ENCODE measurements around the gene RAVER2. TPM values are rescaled to one million over a fixed set of nuclear protein-coding genes. Genes with fewer than 3 reads are reported as not detected.

The RAVER2 gene
- total RNA-seq, 1 experiment from 2014 or later, result 11.4 TPM

DNA sequence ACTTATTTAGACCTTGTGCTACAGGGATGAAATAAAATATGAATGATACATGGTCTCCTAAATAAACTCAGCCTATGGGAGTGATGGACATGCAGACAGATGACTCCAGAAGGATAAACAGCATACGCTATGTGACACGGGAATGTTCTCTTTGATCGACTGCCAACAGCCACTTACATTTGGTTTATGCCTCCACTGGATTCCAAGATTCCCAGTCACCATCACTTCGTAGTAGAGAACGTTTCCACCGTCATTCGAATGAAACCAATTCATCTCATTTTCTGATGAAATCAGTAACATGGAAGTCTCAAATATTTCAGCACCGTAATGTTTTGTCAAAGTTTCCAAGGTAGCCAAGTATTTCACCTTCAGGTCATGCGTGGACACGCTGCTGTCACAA is 121.8 kb downstream of the RAVER2 start:
- intact Hi-C loops (cut with micrococcal nuclease), result no loop called here
- ChIA-PET CTCF (no interaction called here), POLR2A (ENCODE audit: unreplicated experiment) (no interaction called here)

DNA sequence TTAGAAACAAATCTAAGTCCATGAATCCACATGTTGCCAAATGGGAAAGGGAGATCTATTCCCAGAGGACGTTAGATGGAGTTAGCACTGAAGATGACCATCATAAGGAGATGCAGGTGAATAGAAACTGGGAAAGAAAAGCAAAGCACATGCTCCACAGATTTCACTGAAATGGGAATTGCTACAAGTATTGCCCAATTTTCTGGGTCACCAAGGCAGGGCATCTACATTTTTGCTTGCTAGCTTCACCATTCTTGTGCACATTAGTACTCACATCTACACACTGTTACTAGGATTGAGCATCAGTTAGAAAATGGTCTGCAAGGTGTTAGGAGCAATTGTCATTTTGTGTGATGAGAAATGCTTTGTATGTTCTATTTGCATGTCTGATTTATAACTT is 122.4 kb downstream of the RAVER2 start:
- Histone ChIP-seq H3K27me3 (ENCODE audit: low read length) (no peaks in the 10 kb centered on the region), H3K4me2 (ENCODE audit: low read length) (no peak overlapping the region), H4K20me1 (ENCODE audit: low read length) (no peaks in the 10 kb centered on the region), H3K27ac (ENCODE audit: low read length) (no peak overlapping the region), H3K9ac (ENCODE audit: low read length) (no peak overlapping the region), H3K4me1 (ENCODE audit: insufficient read depth, low read length) (peaks cover 17% of the 10 kb centered on the region), H3K36me3 (ENCODE audit: low read depth, low read length) (peaks cover 5% of the 10 kb centered on the region; the same call in 1 of the 2 replicates), H3F3A (ENCODE audit: low read length, unreplicated experiment) (no peaks in the 10 kb centered on the region), H3K4me3 (ENCODE audit: low read length) (no peak overlapping the region), H3K9me2 (replicated peaks; ENCODE audit: low read length) (no peaks in the 10 kb centered on the region), H3K9me3 (ENCODE audit: low read length) (no peaks in the 10 kb centered on the region), H3K79me2 (ENCODE audit: low read length) (no peaks in the 10 kb centered on the region), H2AFZ (ENCODE audit: low read length) (no peak overlapping the region)
- intact Hi-C loops (cut with micrococcal nuclease), result no loop called here
- BruUV-seq (replicated peaks), result no TSS peak
- TF ChIP-seq, protein P1, sequence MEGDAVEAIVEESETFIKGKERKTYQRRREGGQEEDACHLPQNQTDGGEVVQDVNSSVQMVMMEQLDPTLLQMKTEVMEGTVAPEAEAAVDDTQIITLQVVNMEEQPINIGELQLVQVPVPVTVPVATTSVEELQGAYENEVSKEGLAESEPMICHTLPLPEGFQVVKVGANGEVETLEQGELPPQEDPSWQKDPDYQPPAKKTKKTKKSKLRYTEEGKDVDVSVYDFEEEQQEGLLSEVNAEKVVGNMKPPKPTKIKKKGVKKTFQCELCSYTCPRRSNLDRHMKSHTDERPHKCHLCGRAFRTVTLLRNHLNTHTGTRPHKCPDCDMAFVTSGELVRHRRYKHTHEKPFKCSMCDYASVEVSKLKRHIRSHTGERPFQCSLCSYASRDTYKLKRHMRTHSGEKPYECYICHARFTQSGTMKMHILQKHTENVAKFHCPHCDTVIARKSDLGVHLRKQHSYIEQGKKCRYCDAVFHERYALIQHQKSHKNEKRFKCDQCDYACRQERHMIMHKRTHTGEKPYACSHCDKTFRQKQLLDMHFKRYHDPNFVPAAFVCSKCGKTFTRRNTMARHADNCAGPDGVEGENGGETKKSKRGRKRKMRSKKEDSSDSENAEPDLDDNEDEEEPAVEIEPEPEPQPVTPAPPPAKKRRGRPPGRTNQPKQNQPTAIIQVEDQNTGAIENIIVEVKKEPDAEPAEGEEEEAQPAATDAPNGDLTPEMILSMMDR (conservative IDR thresholded peaks at IDR 0.05; ENCODE audit: low read depth, low read length), result no peak
- TF ChIP-seq EZH2phosphoT487 (IDR thresholded peaks at IDR 0.05; ENCODE audit: borderline replicate concordance, low read length) (no peak), EZH2 (IDR thresholded peaks at IDR 0.05; ENCODE audit: low read length, unreplicated experiment) (no peak)
- ATAC-seq (no peak), DNase-seq (no peak)
- ChIA-PET CTCF (no interaction called here), POLR2A (ENCODE audit: unreplicated experiment) (no interaction called here)

More for the DNA sequence above, 121.8 kb downstream of the RAVER2 start:
- Histone ChIP-seq H3K9me3 (ENCODE audit: low read length) (no peaks in the 10 kb centered on the region), H3K79me2 (ENCODE audit: low read length) (no peaks in the 10 kb centered on the region), H2AFZ (ENCODE audit: low read length) (no peak overlapping the region), H3K4me2 (ENCODE audit: low read length) (no peak overlapping the region), H4K20me1 (ENCODE audit: low read length) (no peaks in the 10 kb centered on the region), H3K27me3 (ENCODE audit: low read length) (no peaks in the 10 kb centered on the region), H3K4me3 (ENCODE audit: low read length) (no peak overlapping the region), H3K4me1 (ENCODE audit: insufficient read depth, low read length) (peaks cover 17% of the 10 kb centered on the region), H3K36me3 (ENCODE audit: low read depth, low read length) (peaks cover 5% of the 10 kb centered on the region; the same call in 1 of the 2 replicates), H3F3A (ENCODE audit: low read length, unreplicated experiment) (no peaks in the 10 kb centered on the region), H3K9me2 (replicated peaks; ENCODE audit: low read length) (no peaks in the 10 kb centered on the region), H3K9ac (ENCODE audit: low read length) (no peak overlapping the region), H3K27ac (ENCODE audit: low read length) (no peak overlapping the region)
- BruUV-seq (replicated peaks), result no TSS peak
- no peak for TF ChIP-seq EZH2 (IDR thresholded peaks at IDR 0.05; ENCODE audit: low read length, unreplicated experiment)
- TF ChIP-seq, protein P1 (conservative IDR thresholded peaks at IDR 0.05; ENCODE audit: low read depth, low read length), result no peak
- no peak for TF ChIP-seq EZH2phosphoT487 (IDR thresholded peaks at IDR 0.05; ENCODE audit: borderline replicate concordance, low read length)
- no peak for ATAC-seq
- DNase-seq, result no peak

DNA sequence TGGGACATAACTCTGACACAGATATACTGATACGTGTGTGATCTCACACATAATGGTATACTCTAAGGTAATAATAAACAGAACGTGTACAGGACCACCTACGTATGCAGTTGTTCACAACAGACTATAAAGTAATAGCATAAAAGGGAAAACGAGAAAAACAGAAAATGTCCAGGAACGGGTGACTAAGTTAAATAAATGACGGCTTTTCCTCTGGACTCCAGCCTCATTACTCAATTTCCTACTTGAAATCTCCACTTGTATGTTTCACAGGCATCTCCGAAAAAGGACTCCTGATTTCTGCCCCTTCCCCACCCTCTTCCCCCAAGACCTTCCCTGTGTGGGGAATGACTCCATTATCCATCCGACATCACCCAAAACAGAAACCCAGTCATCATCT is 126.4 kb downstream of the RAVER2 start:
- no peak overlapping the region for H3K4me3 ChIP-seq (ENCODE audit: low read length)
- H3K27ac ChIP-seq (ENCODE audit: low read length), result no peak overlapping the region
- peaks cover 5% of the 10 kb centered on the region for H3K36me3 ChIP-seq (ENCODE audit: low read depth, low read length)
- H3K4me2 ChIP-seq (ENCODE audit: low read length), result no peak overlapping the region
- H3K9me2 ChIP-seq (replicated peaks; ENCODE audit: low read length), result no peaks in the 10 kb centered on the region
- no peaks in the 10 kb centered on the region for H3K9me3 ChIP-seq (ENCODE audit: low read length)
- H3K4me1 ChIP-seq (ENCODE audit: insufficient read depth, low read length), result no peaks in the 10 kb centered on the region
- intact Hi-C loops (cut with micrococcal nuclease), result no loop called here
- no peaks in the 10 kb centered on the region for H3F3A ChIP-seq (ENCODE audit: low read length, unreplicated experiment)
- no peak for TF ChIP-seq EZH2phosphoT487 (IDR thresholded peaks at IDR 0.05; ENCODE audit: borderline replicate concordance, low read length)
- TF ChIP-seq, protein P1 (conservative IDR thresholded peaks at IDR 0.05; ENCODE audit: low read depth, low read length), result no peak
- TF ChIP-seq EZH2 (IDR thresholded peaks at IDR 0.05; ENCODE audit: low read length, unreplicated experiment), result no peak
- H3K79me2 ChIP-seq (ENCODE audit: low read length), result no peaks in the 10 kb centered on the region
- H3K27me3 ChIP-seq (ENCODE audit: low read length), result no peaks in the 10 kb centered on the region
- BruUV-seq (replicated peaks), result no TSS peak
- H3K9ac ChIP-seq (ENCODE audit: low read length), result no peak overlapping the region
- DNase-seq, result no peak
- CTCF ChIA-PET, result no interaction called here
- no peak for ATAC-seq
- POLR2A ChIA-PET (ENCODE audit: unreplicated experiment), result no interaction called here
- H4K20me1 ChIP-seq (ENCODE audit: low read length), result no peaks in the 10 kb centered on the region
- H2AFZ ChIP-seq (ENCODE audit: low read length), result no peak overlapping the region
